ENCODE measurements around the gene PARVG. TPM values are rescaled to one million over a fixed set of nuclear protein-coding genes. Genes with fewer than 3 reads are reported as not detected.

PARVG gene
- polyA plus RNA-seq, 1 donor from 2014 or later = 120 TPM

GRCh38 chr22:44145544-44145943, 35.2 kb upstream of the PARVG start:
- H3K27me3 Mint-ChIP-seq = no peaks in the 10 kb centered on the region
- no peak overlapping the region for H3K4me3 Mint-ChIP-seq
- H3K9me3 Mint-ChIP-seq = no peaks in the 10 kb centered on the region
- H3K36me3 Mint-ChIP-seq = peaks cover 4% of the 10 kb centered on the region
- no peak overlapping the region for H3K27ac Mint-ChIP-seq
- peaks cover 0 to 2% (median 0%) of the 10 kb centered on the region in 3 donors for H3K4me1 Mint-ChIP-seq

DNA sequence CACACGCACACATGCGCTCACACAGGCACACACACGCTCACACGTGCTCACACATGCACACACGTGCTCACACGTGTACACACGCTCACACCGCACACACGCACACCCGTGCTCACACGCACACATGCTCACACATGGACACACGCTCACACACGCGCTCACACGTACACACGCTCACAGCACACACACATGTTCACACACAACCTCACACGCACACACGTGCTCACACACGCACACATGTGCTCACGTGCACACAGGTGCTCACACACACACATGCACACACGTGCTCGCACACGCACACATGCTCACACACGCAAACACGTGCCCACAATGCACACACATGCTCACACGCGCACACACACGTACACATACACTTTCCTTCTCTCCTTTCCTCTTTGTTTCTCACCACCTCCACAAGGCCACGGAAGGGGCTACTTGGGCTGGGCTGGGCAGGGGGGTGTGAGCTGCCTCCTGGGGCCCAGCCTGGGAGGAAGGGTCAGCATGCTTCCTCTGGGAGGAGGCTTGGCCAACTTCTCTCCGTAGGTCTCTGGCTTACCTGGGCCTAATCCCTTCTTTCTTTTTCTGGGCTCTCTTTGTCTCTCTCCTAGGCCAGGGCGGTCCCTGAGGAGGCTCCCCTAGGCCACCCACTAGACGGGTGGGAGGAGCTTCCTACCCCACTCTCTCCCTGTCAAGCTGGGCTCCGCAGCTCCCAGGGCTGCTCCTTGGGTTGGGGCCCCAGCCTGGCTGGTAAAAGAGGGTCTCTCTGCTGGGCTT, 34.5 kb upstream of the PARVG start:
- peaks cover 4% of the 10 kb centered on the region for H3K36me3 Mint-ChIP-seq
- H3K4me1 Mint-ChIP-seq = peaks cover 0 to 2% (median 0%) of the 10 kb centered on the region in 3 donors
- H3K27ac Mint-ChIP-seq = peak overlapping the region in 1 of 3 donors; percentile 60
- no peaks in the 10 kb centered on the region for H3K27me3 Mint-ChIP-seq
- H3K9me3 Mint-ChIP-seq = no peaks in the 10 kb centered on the region
- no peak overlapping the region for H3K4me3 Mint-ChIP-seq

- peaks cover 4% of the 10 kb centered on the region for H3K36me3 Mint-ChIP-seq
- no peak overlapping the region for H3K27ac Mint-ChIP-seq
- H3K27me3 Mint-ChIP-seq = no peaks in the 10 kb centered on the region
- peaks cover 0 to 2% (median 0%) of the 10 kb centered on the region in 3 donors for H3K4me1 Mint-ChIP-seq
- H3K9me3 Mint-ChIP-seq = no peaks in the 10 kb centered on the region
- no peak overlapping the region for H3K4me3 Mint-ChIP-seq
Observed at GRCh38 chr22:44147008-44147645, 33.6 kb upstream of the PARVG start.

GRCh38 chr22:44147821-44148574, 32.7 kb upstream of the PARVG start:
- Mint-ChIP-seq H3K36me3 (peaks cover 7% of the 10 kb centered on the region), H3K9me3 (no peaks in the 10 kb centered on the region), H3K27me3 (no peaks in the 10 kb centered on the region), H3K4me1 (peaks cover 0 to under 1% (median 0%) of the 10 kb centered on the region in 3 donors), H3K4me3 (no peak overlapping the region), H3K27ac (peak overlapping the region in 1 of 3 donors; percentile 31)

GRCh38 chr22:44151676-44152075, 29.0 kb upstream of the PARVG start:
- H3K4me3 Mint-ChIP-seq = no peak overlapping the region
- H3K4me1 Mint-ChIP-seq = no peaks in the 10 kb centered on the region
- peaks cover 3% of the 10 kb centered on the region for H3K36me3 Mint-ChIP-seq
- H3K27me3 Mint-ChIP-seq = no peaks in the 10 kb centered on the region
- H3K27ac Mint-ChIP-seq = no peak overlapping the region
- H3K9me3 Mint-ChIP-seq = no peaks in the 10 kb centered on the region

GRCh38 chr22:44153710-44154109, 27.0 kb upstream of the PARVG start:
- Mint-ChIP-seq H3K27me3 (no peaks in the 10 kb centered on the region), H3K9me3 (no peaks in the 10 kb centered on the region), H3K36me3 (peaks cover 6% of the 10 kb centered on the region), H3K4me1 (no peaks in the 10 kb centered on the region), H3K4me3 (no peak overlapping the region), H3K27ac (no peak overlapping the region)

- Mint-ChIP-seq H3K4me1 (no peaks in the 10 kb centered on the region), H3K4me3 (no peak overlapping the region), H3K27me3 (no peaks in the 10 kb centered on the region), H3K27ac (no peak overlapping the region), H3K9me3 (no peaks in the 10 kb centered on the region), H3K36me3 (peaks cover 6% of the 10 kb centered on the region)
Observed at GRCh38 chr22:44154436-44154942, 26.2 kb upstream of the PARVG start.

DNA sequence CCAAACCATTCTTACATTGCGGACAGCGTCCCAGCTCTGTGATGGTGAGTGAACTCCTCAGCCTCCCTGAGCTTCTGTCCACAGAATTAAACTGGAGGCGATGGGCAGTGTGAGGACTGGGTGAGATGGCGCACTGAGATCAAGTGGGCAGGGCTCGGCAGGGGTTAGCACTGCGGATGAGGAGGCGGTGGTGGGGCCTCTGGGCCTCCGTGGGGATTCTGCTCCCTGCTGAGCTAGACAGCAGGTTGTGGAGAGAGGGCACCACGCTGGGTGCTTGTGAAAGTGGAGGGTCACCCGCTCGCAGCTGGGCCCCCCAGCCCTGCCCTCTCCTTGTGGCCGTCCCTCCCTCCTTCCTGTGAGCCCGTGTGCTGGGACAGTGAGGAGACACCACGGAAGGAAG, 25.6 kb upstream of the PARVG start:
- Mint-ChIP-seq H3K36me3 (peaks cover 6% of the 10 kb centered on the region), H3K27ac (no peak overlapping the region), H3K4me3 (no peak overlapping the region), H3K9me3 (no peaks in the 10 kb centered on the region), H3K27me3 (no peaks in the 10 kb centered on the region), H3K4me1 (no peaks in the 10 kb centered on the region)

DNA sequence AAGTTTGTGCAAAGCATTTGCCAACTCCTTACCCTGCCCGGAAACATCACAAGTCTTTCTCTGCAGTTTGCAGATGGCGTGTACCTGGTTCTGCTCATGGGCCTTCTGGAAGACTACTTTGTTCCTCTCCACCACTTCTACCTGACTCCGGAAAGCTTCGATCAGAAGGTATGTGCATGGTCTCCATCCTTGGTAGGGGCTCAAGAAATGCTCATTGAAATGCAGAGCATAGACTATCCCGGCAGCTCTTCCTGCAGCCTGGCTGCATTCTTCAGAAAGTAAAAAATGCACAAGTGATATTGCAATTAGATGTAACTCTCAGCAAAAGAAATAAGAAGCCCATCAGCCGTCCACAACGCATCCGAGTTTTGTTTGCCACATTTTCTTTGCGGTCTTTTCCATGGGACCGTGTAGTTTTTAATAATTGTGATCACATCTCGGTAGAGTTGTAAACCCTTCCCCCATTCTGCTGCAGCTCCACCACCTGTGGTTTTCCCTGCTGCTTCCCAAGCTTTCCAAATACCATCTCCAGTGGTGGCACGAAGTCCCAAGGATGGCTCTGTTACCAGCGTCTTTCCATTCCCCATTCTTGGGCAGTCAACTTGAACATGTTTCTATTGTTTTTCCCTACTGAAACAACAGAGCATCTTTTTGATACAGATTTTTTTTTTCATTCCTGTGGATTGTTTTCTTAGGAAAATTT, 22.7 kb upstream of the PARVG start:
- Mint-ChIP-seq H3K27ac (no peak overlapping the region), H3K36me3 (peaks cover 3% of the 10 kb centered on the region), H3K4me3 (peak overlapping the region in 1 of 4 donors; percentile 37), H3K27me3 (no peaks in the 10 kb centered on the region), H3K9me3 (no peaks in the 10 kb centered on the region), H3K4me1 (no peaks in the 10 kb centered on the region)

GRCh38 chr22:44158816-44159215, 21.9 kb upstream of the PARVG start:
- Mint-ChIP-seq H3K36me3 (peaks cover 3% of the 10 kb centered on the region), H3K27me3 (no peaks in the 10 kb centered on the region), H3K4me3 (no peak overlapping the region), H3K9me3 (no peaks in the 10 kb centered on the region), H3K27ac (peak overlapping the region in 1 of 3 donors; percentile 51), H3K4me1 (no peaks in the 10 kb centered on the region)

DNA sequence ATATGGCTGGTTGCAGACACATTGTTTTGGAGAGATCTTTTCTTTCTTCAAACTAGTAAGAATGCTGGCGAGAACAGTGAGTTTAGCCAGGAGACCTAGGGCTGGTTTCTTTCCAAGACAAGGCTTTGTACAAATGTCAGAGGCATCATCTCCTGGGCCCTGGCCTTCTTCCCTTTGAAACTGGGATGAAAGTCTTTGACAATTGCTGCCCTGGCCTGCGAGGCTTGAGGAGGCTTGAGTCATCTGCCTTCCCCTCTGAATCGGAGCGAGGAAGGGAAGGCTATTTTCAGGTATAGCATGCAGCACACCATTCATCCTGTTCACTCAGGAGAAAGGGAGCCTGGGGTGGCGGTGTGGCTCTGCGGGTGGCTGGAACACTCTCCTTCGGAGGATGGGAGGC, 21.5 kb upstream of the PARVG start:
- no peaks in the 10 kb centered on the region for H3K4me1 Mint-ChIP-seq
- peaks cover 3% of the 10 kb centered on the region for H3K36me3 Mint-ChIP-seq
- no peaks in the 10 kb centered on the region for H3K27me3 Mint-ChIP-seq
- no peaks in the 10 kb centered on the region for H3K9me3 Mint-ChIP-seq
- no peak overlapping the region for H3K27ac Mint-ChIP-seq
- no peak overlapping the region for H3K4me3 Mint-ChIP-seq

DNA sequence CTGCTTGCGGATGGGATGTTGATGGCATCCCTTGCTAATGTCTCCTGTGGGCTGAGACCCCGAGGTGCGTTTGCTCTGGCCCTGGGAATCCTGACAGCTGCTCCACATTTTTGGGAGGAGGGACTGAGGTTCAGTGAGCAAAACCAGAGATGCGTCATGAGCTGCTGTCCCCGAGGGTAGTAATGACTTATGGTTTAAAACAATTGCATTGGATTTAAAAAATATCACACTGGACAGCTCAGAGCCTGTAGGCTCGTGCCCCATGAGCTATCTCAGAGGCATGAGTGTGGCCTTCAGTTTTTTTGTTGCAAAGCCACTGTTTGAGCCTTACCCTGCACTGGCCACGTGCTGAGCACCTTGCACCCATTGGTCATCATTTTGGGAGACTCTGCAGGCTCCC, 20.9 kb upstream of the PARVG start:
- Mint-ChIP-seq H3K4me1 (no peaks in the 10 kb centered on the region), H3K27me3 (no peaks in the 10 kb centered on the region), H3K27ac (no peak overlapping the region), H3K4me3 (no peak overlapping the region), H3K36me3 (peaks cover 3% of the 10 kb centered on the region), H3K9me3 (no peaks in the 10 kb centered on the region)

DNA sequence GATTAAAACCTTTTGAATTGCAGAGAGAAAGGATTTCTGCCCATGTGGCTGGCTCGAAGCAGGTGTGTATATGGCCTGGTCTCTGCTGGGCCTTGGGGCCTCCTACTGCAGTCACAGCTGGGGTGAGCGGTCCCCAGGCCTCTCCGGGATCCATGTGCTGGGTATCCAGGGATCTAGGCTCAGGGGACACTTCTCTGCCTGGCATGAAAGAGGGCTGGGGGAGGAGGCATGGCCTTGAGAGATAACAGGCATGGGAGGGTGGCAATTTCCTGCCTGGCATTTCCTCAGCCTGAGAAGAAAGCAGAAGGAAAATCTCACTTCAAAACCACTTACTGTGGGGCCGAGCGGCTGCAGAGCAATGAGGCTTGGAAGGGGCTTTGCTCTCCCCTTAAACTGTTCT, 20.3 kb upstream of the PARVG start:
- Mint-ChIP-seq H3K4me1 (no peaks in the 10 kb centered on the region), H3K9me3 (no peaks in the 10 kb centered on the region), H3K36me3 (peaks cover 3% of the 10 kb centered on the region), H3K27ac (no peak overlapping the region), H3K4me3 (no peak overlapping the region), H3K27me3 (no peaks in the 10 kb centered on the region)

DNA sequence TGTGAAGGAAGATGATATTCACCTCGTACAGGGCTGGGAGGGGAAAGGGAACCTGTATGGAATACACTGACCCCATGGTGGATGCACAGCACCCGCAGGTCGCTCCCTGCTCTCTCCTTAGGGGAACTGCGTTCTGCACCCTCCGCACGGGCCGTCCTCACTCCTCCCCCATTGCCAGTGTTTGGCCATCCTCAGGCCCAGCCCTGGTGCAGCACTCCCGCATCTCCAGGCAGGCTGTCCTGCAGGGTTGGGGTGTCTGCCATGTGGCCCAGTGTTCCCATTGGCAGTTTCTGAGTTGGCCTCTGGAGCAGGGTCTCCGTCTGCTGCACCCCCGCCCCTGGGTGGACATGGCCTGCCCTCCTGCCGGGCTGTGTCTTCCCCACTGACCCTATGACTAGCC, 19.1 kb upstream of the PARVG start:
- Mint-ChIP-seq H3K27me3 (no peaks in the 10 kb centered on the region), H3K27ac (no peak overlapping the region), H3K36me3 (peaks cover 3% of the 10 kb centered on the region)

DNA sequence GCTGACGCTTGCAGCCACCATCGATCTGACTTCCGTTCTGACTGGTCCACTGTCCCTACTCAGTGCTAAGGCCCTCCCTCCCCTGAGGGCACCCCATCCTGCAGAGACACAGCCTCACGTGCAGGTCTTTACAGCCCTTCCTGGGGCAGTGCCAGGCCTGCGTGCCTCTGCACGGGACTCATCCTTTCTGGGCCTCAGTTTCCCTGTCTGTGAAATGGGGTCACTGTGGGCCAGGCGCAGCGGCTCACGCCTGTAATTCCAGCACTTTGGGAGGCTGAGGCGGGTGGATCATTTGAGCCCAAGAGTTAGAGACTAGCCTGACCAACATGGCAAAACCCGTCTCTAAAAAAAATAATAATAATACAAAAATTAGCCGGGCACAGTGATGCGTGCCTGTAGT, 17.8 kb upstream of the PARVG start:
- Mint-ChIP-seq H3K4me3 (no peak overlapping the region), H3K9me3 (no peaks in the 10 kb centered on the region), H3K4me1 (no peaks in the 10 kb centered on the region), H3K27me3 (no peaks in the 10 kb centered on the region), H3K36me3 (peaks cover 2% of the 10 kb centered on the region), H3K27ac (no peak overlapping the region)

More for the DNA sequence above, 19.1 kb upstream of the PARVG start:
- Mint-ChIP-seq H3K4me3 (no peak overlapping the region), H3K4me1 (no peaks in the 10 kb centered on the region), H3K9me3 (no peaks in the 10 kb centered on the region)
